Osteoblast (primary cell): ENCODE results near the gene ETFBKMT. TPM values are rescaled to one million over a fixed set of nuclear protein-coding genes. Genes with fewer than 3 reads are reported as not detected.
"Not testable (repeated sequence)": the region's sequence is repeated elsewhere in the genome, so short reads cannot be mapped to it uniquely, and the experiment has no call there.

Experiments used
- DNase-seq: peaks from one replicate; pipeline ENCODE4 v3.0.0; 2011; ENCODE audit warnings: low spot score, mixed read lengths; ENCODE audit not compliant: insufficient read length; ENCODE audit errors: missing footprints
- H2AFZ ChIP-seq: 2 replicates; pipeline ENCODE4 v1.6.0; 2011; ENCODE audit warnings: mild to moderate bottlenecking, low read length
- H3K27ac ChIP-seq: 2 replicates; pipeline ENCODE4 v1.5.1; 2011; ENCODE audit warnings: mild to moderate bottlenecking, low read depth, low read length, moderate library complexity
- H3K27me3 ChIP-seq: 2 replicates; pipeline ENCODE4 v1.6.0; 2012; ENCODE audit warnings: mild to moderate bottlenecking, control low read depth, inconsistent platforms, low read length, moderate library complexity; ENCODE audit not compliant: insufficient read depth
- H3K36me3 ChIP-seq: 2 replicates; pipeline ENCODE4 v1.5.1; 2011; ENCODE audit warnings: mild to moderate bottlenecking, low read length, control low read depth, moderate library complexity; ENCODE audit not compliant: insufficient read depth
- H3K4me1 ChIP-seq: 2 replicates; pipeline ENCODE4 v1.5.1; 2011; ENCODE audit warnings: mild to moderate bottlenecking, low read length, control low read depth, moderate library complexity; ENCODE audit not compliant: insufficient read depth
- H3K4me2 ChIP-seq: 2 replicates; pipeline ENCODE4 v1.6.0; 2011; ENCODE audit warnings: mild to moderate bottlenecking, low read length; ENCODE audit not compliant: insufficient read depth
- H3K4me3 ChIP-seq: fragments of 200-600 bp; sonication (generic); 3 replicates; pipeline ENCODE4 v1.5.1; 2012; ENCODE audit warnings: mild to moderate bottlenecking, low read length, inconsistent platforms; ENCODE audit not compliant: insufficient read depth
- H3K79me2 ChIP-seq: 2 replicates; pipeline ENCODE4 v1.6.0; 2012; ENCODE audit warnings: mild to moderate bottlenecking, low read length, control low read depth, inconsistent platforms; ENCODE audit not compliant: insufficient read depth
- H3K9me3 ChIP-seq: 2 replicates; pipeline ENCODE4 v1.5.1; 2011; ENCODE audit warnings: low read depth, low read length, control low read depth
- H4K20me1 ChIP-seq: 2 replicates; pipeline ENCODE4 v1.6.0; 2012; ENCODE audit warnings: mild to moderate bottlenecking, low read length, control low read depth; ENCODE audit not compliant: insufficient read depth
- total RNA-seq: library from RNA; depleted of rRNA; stranded (reverse); fragments of >200 nt; gene quantifications from 2 replicates; pipeline ENCODE4 v1.2.3, GENCODE V29; 2012
- TF ChIP-seq, protein P1 (sequence below): IDR thresholded peaks from 2 replicates; pipeline ENCODE4 v1.5.1; 2011; ENCODE audit warnings: mild to moderate bottlenecking, low read depth, low read length, moderate library complexity; ENCODE audit errors: extremely low read depth

Gene ETFBKMT
- total RNA-seq, 1 donor, result 4.7 TPM

DNA sequence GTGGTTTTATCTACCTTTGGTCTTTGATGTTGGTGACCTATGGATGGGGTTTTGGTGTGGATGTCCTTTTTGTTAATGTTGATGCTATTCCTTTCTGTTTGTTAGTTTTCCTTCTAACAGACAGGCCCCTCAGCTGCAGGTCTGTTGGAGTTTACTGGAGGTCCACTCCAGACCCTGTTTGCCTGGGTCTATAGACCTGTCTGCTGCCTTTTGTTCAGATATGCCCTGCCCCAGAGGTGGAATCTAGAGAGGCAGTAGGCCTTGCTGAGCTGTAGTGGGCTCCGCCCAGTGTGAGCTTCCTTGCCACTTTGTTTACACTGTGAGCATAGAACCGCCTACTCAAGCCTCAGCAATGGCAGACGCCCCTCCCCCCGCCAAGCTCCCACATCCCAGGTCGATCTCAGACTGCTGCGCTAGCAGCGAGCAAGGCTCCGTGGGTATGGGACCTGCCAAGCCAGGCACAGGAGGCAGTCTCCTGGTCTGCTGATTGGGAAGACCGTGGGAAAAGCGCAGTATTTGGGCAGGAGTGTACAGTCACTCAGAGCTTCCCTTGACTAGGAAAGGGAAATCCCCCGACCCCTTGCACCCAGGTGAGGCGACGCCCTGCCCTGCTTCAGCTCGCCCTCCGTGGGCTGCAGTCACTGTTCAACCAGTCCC is 59.2 kb downstream of the ETFBKMT start:
- DNase-seq, H3K79me2 ChIP-seq, H3K27ac ChIP-seq, H2AFZ ChIP-seq, H3K4me3 ChIP-seq, H3K9me3 ChIP-seq, H3K4me1 ChIP-seq, H3K4me2 ChIP-seq, H3K36me3 ChIP-seq, H4K20me1 ChIP-seq, H3K27me3 ChIP-seq: not testable (repeated sequence)

DNA sequence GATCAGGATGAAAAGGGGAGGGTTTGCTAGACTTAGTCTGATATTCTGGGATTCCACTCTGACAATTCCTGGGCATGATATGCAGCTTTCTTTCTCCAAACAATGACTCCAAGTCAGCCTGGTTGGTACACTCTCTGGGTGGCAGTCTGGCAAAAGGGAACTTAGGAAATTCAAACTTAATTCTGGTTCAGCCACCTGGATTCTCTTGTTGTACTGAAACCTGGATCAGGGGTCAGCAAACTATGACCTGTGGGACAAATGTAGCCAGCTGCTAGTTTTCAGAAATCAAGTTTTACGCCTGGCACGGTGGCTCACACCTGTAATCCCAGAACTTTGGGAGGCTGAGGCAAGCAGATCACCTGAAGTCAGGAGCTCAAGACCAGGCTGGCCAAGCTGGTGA is 63.1 kb downstream of the ETFBKMT start:
- Histone ChIP-seq H3K9me3 (no peaks in the 10 kb centered on the region), H4K20me1 (no peaks in the 10 kb centered on the region), H3K4me3 (no peak overlapping the region), H3K4me1 (no peaks in the 10 kb centered on the region), H3K27me3 (no peaks in the 10 kb centered on the region), H3K27ac (no peak overlapping the region), H2AFZ (no peak overlapping the region), H3K36me3 (no peaks in the 10 kb centered on the region), H3K79me2 (no peaks in the 10 kb centered on the region), H3K4me2 (no peak overlapping the region)
- DNase-seq, result no peak
- TF ChIP-seq, protein P1, sequence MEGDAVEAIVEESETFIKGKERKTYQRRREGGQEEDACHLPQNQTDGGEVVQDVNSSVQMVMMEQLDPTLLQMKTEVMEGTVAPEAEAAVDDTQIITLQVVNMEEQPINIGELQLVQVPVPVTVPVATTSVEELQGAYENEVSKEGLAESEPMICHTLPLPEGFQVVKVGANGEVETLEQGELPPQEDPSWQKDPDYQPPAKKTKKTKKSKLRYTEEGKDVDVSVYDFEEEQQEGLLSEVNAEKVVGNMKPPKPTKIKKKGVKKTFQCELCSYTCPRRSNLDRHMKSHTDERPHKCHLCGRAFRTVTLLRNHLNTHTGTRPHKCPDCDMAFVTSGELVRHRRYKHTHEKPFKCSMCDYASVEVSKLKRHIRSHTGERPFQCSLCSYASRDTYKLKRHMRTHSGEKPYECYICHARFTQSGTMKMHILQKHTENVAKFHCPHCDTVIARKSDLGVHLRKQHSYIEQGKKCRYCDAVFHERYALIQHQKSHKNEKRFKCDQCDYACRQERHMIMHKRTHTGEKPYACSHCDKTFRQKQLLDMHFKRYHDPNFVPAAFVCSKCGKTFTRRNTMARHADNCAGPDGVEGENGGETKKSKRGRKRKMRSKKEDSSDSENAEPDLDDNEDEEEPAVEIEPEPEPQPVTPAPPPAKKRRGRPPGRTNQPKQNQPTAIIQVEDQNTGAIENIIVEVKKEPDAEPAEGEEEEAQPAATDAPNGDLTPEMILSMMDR, result no peak

Other genes starting within 250 kb of the ETFBKMT start
- gene DENND5B, start 68.6 kb upstream of the ETFBKMT start, total RNA-seq, result 18.8 and 25.6 TPM in 2 replicates
- 5.4 and 5.6 TPM in 2 replicates for gene AMN1, start 69.3 kb downstream of the ETFBKMT start, total RNA-seq